Kidney epithelial cell (primary cell): ENCODE measurements around the gene PRUNE2. TPM values are rescaled to one million over a fixed set of nuclear protein-coding genes. Genes with fewer than 3 reads are reported as not detected.

Experiments
- DNase-seq: peaks from one replicate; pipeline ENCODE4 v3.0.0-alpha.2; 2010; ENCODE audit warnings: low read depth
- H3K27me3 ChIP-seq: 2 replicates; pipeline ENCODE4 v1.6.0; 2011; ENCODE audit warnings: low read length; ENCODE audit not compliant: control insufficient read depth, insufficient read depth
- H3K36me3 ChIP-seq: 2 replicates; pipeline ENCODE4 v1.5.1; 2011; ENCODE audit warnings: low read length; ENCODE audit not compliant: control insufficient read depth, insufficient read depth
- H3K4me3 ChIP-seq: 2 replicates; pipeline ENCODE4 v1.5.1; 2011; ENCODE audit warnings: low read depth, mild to moderate bottlenecking, control low read depth, low read length
- total RNA-seq: library from RNA; depleted of rRNA; stranded (reverse); fragments of >200 nt; gene quantifications from 2 replicates; pipeline ENCODE4 v1.2.3, GENCODE V29; 2015
- TF ChIP-seq, protein P1 (sequence below): IDR thresholded peaks from 2 replicates; pipeline ENCODE4 v1.5.1; 2011; ENCODE audit warnings: mild to moderate bottlenecking, moderate library complexity, low read length, control low read depth, inconsistent platforms; ENCODE audit not compliant: insufficient read depth, poor library complexity, severe bottlenecking

Gene PRUNE2
- total RNA-seq, 1 donor from 2014 or later, result 1.0 TPM

- Histone ChIP-seq H3K4me3 (no peak overlapping the region), H3K27me3 (no peaks in the 10 kb centered on the region), H3K36me3 (no peaks in the 10 kb centered on the region)
- no peak for DNase-seq
- TF ChIP-seq, protein P1, sequence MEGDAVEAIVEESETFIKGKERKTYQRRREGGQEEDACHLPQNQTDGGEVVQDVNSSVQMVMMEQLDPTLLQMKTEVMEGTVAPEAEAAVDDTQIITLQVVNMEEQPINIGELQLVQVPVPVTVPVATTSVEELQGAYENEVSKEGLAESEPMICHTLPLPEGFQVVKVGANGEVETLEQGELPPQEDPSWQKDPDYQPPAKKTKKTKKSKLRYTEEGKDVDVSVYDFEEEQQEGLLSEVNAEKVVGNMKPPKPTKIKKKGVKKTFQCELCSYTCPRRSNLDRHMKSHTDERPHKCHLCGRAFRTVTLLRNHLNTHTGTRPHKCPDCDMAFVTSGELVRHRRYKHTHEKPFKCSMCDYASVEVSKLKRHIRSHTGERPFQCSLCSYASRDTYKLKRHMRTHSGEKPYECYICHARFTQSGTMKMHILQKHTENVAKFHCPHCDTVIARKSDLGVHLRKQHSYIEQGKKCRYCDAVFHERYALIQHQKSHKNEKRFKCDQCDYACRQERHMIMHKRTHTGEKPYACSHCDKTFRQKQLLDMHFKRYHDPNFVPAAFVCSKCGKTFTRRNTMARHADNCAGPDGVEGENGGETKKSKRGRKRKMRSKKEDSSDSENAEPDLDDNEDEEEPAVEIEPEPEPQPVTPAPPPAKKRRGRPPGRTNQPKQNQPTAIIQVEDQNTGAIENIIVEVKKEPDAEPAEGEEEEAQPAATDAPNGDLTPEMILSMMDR, result no peak
Observed at GRCh38 chr9:76644171-76644570, 261.7 kb downstream of the PRUNE2 start.

DNA sequence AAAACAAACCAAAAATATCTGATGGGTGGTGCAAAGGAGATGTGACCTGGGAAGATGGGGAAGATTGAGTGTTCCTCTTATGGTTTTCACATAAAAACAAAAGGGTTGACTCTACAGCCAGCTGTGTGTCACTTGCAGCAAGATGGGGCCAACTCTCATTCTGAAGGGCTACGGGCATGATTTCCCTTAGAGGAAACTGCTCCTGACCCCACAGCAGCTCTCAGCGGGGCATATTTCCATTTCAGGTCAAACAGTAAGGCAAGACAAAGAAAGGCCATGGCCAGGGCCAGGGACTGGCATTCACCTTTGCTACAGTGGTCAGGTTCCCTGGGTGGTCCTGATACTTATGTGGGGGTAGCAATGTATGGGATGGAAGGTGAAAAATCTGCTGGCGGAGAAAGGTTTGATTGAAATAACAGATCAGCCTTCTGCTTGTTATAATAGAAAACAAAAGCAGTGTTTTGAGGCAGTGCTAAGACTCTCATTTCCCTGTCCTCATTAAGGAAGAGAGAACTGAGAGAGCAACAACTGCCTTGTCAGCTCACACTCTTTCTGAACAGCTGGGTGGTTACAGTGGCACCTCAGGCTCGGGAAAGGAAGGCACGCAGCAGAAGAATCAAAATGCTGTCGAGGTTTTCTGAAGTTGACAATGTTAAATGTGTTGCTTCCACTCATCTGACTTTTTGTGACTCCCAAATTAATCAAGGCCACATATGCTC is 262.4 kb downstream of the PRUNE2 start:
- TF ChIP-seq, protein P1, result no peak

DNA sequence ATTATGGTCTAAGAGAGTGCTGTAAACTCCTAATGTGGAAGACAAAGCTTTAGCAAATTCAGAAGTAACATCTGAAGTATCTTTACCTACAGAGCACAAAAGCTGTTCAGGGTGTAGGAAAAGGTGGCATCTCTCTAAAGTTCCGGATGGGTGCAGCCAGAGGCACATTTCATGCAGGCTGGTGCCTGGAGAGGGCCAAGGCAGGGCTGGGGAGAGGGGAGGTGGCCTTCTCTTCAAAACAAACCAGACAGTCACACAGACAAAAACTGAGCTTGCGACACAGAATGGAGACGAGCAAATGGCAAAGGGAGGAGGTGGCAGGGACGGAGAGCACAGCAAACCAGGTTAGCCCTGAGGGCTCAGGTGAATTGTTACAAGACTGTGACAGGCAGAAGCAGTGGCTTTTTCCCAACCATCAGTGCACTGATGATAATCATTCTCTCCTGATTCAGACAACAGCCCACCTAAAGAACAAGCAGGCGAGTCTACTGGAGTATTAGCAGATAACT is 263.2 kb downstream of the PRUNE2 start:
- H3K4me3 ChIP-seq, result no peak overlapping the region
- H3K36me3 ChIP-seq, result no peaks in the 10 kb centered on the region
- TF ChIP-seq, protein P1, result no peak
- no peaks in the 10 kb centered on the region for H3K27me3 ChIP-seq
- DNase-seq, result no peak

More for the DNA sequence above, 262.4 kb downstream of the PRUNE2 start:
- no peak for DNase-seq
- no peaks in the 10 kb centered on the region for H3K36me3 ChIP-seq
- no peaks in the 10 kb centered on the region for H3K27me3 ChIP-seq
- H3K4me3 ChIP-seq, result no peak overlapping the region

- no peaks in the 10 kb centered on the region for H3K27me3 ChIP-seq
- no peak overlapping the region for H3K4me3 ChIP-seq
- no peaks in the 10 kb centered on the region for H3K36me3 ChIP-seq
- TF ChIP-seq, protein P1, result no peak
- no peak for DNase-seq
Observed at GRCh38 chr9:76642074-76642473, 263.8 kb downstream of the PRUNE2 start.

- H3K36me3 ChIP-seq, result no peaks in the 10 kb centered on the region
- no peak overlapping the region for H3K4me3 ChIP-seq
- TF ChIP-seq, protein P1, result no peak
- DNase-seq, result no peak
- H3K27me3 ChIP-seq, result no peaks in the 10 kb centered on the region
Observed at GRCh38 chr9:76638001-76638400, 267.9 kb downstream of the PRUNE2 start.

GRCh38 chr9:76637416-76637815 is 268.5 kb downstream of the PRUNE2 start:
- TF ChIP-seq, protein P1, result no peak
- Histone ChIP-seq H3K27me3 (no peaks in the 10 kb centered on the region), H3K36me3 (no peaks in the 10 kb centered on the region), H3K4me3 (no peak overlapping the region)
- no peak for DNase-seq
